NOMO-1 (cell line): ENCODE results near the gene OR51T1.
"Not testable (repeated sequence)": the region's sequence is repeated elsewhere in the genome, so short reads cannot be mapped to it uniquely, and the experiment has no call there.

Experiments
- DNase-seq, 2 experiments: peaks; one replicate each; lab custom pipeline; 2025; ENCODE audit not compliant: unreplicated experiment in 2 of 2; lab: John Stamatoyannopoulos, UW

Gene OR51T1

GRCh38 chr11:4881860-4882500, at the start of gene OR51T1:
Gene OR51T1, plus strand, starts transcription at chr11:4881900. Its CDS starts 0 bp downstream, at chr11:4881900.
- no peak for DNase-seq

DNA sequence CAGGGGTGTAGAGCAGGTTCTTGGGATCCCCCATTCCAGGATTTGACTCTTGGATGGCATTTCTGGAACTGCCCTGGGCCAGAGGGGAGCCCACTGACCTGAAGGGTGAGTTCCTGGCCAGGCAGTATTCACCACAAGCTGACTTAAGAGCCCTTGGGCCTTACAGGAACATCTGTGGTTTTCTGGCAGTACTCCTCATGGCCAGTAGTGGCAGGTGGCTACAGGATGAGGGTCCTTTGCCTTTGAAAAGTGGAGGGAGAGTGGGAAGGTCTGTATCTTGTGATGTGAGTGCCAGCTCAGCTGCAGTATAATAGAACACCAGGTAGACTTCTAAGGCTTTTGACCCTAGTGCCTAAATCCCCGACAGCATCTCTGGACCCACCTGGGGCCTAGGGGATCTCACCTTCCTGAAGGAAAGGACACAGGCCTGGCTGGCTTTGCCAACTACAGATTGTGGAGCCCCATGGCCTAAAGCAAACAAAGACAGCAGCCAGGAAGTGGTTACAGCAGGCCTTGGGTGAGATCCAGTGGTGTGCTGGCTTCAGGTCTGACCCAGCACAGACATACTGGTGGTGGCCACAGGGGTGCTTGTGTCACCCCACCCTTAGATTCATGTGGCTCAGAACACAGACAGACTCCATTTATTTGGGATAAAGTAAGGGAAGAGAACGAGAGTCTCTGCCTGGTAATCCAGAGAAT, 41.7 kb upstream of the OR51T1 start:
- no peak for DNase-seq

GRCh38 chr11:4848908-4849532, 32.7 kb upstream of the OR51T1 start, which contains the start of gene OR51S1:
Gene OR51S1, minus strand, starts transcription at chr11:4849208. Its CDS starts 0 bp downstream, at chr11:4849208.
- no peak for DNase-seq

- DNase-seq: no peak
Observed at GRCh38 chr11:4851033-4851432, 30.7 kb upstream of the OR51T1 start.

- DNase-seq: not testable (repeated sequence)
Observed at GRCh38 chr11:4854286-4854685, 27.4 kb upstream of the OR51T1 start.

GRCh38 chr11:4862447-4863236, 19.1 kb upstream of the OR51T1 start:
- no peak for DNase-seq

DNA sequence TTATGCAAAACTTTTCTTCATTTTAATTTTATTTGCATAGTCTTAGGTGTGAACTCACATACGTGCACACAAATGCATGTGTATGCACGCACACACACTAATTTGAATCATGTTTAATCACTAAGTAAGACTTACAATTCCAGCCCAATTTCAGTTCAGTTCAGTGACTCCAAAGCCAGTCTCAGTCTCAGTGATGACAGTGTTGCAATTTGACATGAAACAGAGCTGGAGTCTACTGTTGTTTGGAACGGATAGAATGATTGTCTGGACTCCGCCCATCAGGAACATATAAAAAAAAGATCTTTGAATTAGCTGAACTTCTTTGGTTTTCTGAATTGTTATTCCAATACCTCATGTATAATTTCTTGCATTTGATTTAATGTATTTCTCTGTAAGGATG, 17.8 kb upstream of the OR51T1 start:
- no peak for DNase-seq

GRCh38 chr11:4865855-4866254, 15.8 kb upstream of the OR51T1 start:
- DNase-seq: no peak

- DNase-seq: no peak
Observed at GRCh38 chr11:4881188-4881587, 512 bp upstream of the OR51T1 start.

DNA sequence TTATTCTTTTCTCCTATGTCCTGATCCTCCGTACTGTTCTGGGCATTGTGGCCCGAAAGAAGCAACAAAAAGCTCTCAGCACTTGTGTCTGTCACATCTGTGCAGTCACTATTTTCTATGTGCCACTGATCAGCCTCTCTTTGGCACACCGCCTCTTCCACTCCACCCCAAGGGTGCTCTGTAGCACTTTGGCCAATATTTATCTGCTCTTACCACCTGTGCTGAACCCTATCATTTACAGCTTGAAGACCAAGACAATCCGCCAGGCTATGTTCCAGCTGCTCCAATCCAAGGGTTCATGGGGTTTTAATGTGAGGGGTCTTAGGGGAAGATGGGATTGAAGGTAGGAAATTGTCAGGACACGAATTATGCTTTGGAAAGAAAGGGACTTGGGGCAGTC, 843 bp downstream of the OR51T1 start:
- DNase-seq: no peak

- DNase-seq: no peak
Observed at GRCh38 chr11:4884361-4884760, 2.7 kb downstream of the OR51T1 start.

DNA sequence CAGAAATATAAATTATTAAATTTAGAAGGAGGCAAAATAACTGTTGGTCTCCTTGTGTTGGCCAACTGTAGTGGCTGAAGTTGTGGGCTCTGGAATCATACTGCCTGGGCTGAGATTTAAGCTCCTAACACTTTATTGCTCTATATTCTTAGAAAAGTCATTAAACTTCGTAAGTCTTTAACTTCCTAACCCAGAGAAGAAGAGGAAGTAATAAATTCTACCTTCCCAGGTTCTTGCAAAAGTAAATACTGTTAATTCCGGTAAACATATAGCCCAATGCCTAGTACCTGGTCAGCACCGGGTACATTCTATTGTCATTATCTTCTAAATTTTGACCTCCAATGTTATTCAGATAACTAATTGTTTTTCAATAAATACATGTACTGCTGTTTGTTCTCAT, 4.5 kb downstream of the OR51T1 start:
- no peak for DNase-seq

DNA sequence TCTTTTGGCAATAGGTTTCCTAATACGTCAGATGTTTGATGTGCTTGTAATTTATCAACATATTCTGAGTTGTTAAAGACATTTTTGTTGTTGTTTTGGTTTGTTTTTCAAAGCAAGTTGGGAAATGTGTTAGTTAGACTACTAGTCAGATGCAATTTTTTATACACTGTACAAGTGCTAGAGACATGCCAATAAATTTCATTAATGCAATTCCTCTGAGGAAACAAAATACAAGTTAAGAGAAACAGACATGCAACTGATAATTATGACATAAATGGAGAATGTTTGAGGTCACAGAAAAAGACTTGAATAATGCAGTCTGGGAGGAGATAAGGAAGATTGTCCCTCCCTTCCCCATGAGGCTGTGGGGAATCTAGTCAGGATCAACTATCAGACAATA, 5.9 kb downstream of the OR51T1 start:
- DNase-seq: no peak

DNA sequence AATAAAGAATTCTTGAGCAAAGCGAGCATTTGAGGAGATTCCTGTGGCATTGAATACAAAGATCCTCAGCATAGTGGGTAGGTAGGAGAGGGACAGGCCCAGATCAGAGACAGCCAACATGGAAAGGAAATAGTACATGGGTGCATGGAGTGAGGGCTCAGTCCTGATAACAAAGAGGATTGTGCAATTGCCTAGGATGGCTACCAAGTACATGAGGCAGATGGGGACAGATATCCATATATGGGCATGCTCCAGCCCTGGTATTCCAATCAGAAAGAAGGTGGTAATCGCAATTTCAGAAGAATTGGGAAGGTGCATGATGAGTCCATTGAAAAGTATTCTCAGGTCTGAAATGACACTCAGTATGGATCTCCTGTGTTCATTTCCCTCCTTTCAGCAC, 8.6 kb downstream of the OR51T1 start:
- no peak for DNase-seq

- DNase-seq: no peak
Observed at GRCh38 chr11:4891996-4892640, 10.4 kb downstream of the OR51T1 start.

DNA sequence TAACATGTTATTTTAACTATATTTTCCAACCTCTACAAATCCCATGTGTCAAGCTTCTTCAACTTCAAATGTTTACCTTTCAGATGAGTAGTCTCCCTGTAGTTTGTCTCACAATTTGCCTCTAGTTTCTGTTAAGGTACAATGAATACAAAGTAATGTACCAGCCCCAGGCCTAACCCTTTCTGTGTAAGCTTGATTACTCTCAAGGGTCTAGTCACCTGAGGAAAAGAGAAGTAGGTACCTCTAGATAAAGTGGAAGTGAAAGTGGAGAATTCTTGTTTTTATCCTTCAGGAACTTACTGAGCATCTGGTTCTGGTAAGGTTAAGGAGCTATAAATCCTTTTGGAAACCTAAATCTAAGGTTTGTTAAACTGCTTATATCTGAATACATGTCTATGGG, 21.8 kb downstream of the OR51T1 start, which contains the start of gene OR51A7:
Gene OR51A7, plus strand, starts transcription at position 300 of the 400 bp plus-strand sequence. CDS start 3,587 bp downstream, outside the sequence.
- no peak for DNase-seq

GRCh38 chr11:4916581-4916980, 34.9 kb downstream of the OR51T1 start:
- DNase-seq: no peak

DNA sequence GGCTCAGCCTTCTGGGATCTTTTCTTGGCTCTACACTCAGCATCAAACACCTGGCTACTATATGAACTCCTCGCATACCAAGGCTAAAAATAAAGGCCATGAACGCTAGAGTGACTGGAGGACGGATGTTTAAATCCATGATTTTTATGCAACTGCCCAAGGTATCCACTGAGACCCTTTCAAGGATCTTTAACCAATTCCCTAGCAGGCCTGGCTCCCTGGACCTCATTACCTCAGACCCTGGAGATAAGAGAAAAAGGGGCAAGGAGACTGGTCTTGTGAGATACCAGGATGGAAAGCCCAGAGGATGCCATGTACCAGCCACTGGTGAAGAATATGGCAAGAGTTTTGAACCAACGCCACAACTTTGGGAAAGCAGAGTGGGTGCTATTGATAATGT, 37.5 kb downstream of the OR51T1 start, which contains the start of gene OR51G2:
Gene OR51G2, minus strand, starts transcription at position 101 of the 400 bp plus-strand sequence. CDS start 3,687 bp downstream, outside the sequence.
- DNase-seq: no peak

DNA sequence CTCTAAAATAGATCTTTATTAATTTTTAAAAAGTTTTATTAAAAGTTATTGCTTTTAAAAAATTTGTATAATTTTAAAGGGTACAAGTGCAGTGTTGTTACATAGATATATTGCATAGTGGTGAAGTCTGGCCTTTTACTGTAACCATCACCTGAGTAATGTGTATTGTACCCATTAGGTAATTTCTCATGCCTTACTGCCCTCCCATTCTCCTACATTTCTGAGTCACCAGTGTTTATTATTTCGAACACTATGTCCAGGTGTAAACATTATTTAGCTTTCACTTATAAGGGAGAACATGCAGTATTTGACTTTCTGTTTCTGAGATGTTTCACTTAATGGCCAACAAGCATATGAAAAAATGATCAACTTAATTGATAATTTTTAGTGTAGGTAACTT, 40.1 kb downstream of the OR51T1 start:
- DNase-seq: no peak

GRCh38 chr11:4922304-4922703, 40.6 kb downstream of the OR51T1 start:
- DNase-seq: no peak
